ENCODE results near the gene MYO19.

GRCh38 chr17:36533935-36534839 lies 481 bp downstream of the MYO19 start:
- TF ChIP-seq CTCF (IDR thresholded peaks at IDR 0.05) (peak in 1 of 3 donors; percentile 39), POLR2A (IDR thresholded peaks at IDR 0.05) (no peak)

Measured in ovary (tissue), 3 donors.